GM21576 (cell line): Measurements from ENCODE around the gene DPAGT1.

ENCODE experiments used
- ATAC-seq: cut with Tn5 transposase; IDR thresholded peaks from one replicate; pipeline ENCODE4 v1.9.1; 2021; ENCODE audit warnings: mild to moderate bottlenecking, moderate library complexity; ENCODE audit not compliant: unreplicated experiment

Gene DPAGT1

DNA sequence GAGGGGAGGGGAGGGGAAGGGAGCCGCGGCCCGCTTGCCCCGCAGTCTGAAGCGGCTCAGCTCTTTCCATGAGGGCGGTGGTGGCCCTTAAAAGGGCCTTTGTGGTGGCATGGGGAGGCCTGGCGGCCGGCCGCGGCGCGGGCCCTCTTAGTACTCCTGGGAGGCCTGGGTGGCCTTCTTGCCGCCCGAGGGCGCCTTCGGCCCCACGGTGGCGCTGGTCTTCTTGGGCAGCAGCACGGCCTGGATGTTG, 6.9 kb downstream of the DPAGT1 start:
- peak; percentile 34 for ATAC-seq

- no peak for ATAC-seq
These were observed 7.5 kb downstream of the DPAGT1 start for GRCh38 chr11:119093942-119094815.

GRCh38 chr11:119092880-119093842, 8.5 kb downstream of the DPAGT1 start:
- no peak for ATAC-seq

- ATAC-seq: no peak
These were observed 9.4 kb downstream of the DPAGT1 start for GRCh38 chr11:119091966-119092879.

DNA sequence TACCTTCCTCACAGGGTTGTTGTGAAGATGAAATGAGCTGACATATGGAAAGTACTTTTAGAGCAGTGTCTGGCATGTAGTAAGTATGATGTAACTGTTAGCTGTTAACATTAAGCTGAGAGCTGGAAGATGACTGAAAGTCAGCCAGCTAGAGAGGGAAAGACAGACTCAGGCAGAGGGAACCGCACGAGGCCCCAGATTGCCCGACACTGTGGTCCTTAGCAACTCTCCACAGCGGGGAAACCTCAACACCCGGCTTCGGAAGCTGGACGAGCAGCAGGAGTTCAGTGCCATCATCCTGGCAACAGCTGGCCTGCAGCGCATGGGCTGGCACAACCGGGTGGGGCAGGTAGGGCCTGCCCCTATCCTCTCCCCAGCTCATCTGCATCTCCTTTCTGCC, 10.5 kb downstream of the DPAGT1 start:
- no peak for ATAC-seq

- ATAC-seq: no peak
These were observed 12.3 kb downstream of the DPAGT1 start for GRCh38 chr11:119089319-119089718.

DNA sequence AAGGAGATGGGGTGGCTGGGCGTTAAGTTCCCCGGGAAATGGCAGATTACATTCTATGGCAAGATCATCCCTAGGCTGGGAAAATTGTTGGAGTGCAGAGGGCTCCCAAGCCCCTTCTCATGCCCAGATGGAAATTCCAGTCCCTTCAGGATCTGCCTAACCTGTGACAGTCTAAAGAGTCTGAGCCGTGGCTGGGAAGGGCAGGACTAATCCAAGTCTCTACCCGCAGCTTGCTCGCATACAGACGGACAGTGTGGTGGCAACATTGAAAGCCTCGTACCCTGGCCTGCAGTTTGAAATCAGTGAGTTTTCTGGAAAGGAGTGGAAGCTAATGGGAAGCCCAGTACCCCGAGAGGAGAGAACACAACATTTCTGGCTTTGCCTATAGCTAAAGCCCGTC, 13.2 kb downstream of the DPAGT1 start:
- ATAC-seq: no peak

GRCh38 chr11:119087747-119088241, 13.9 kb downstream of the DPAGT1 start:
- ATAC-seq: no peak

DNA sequence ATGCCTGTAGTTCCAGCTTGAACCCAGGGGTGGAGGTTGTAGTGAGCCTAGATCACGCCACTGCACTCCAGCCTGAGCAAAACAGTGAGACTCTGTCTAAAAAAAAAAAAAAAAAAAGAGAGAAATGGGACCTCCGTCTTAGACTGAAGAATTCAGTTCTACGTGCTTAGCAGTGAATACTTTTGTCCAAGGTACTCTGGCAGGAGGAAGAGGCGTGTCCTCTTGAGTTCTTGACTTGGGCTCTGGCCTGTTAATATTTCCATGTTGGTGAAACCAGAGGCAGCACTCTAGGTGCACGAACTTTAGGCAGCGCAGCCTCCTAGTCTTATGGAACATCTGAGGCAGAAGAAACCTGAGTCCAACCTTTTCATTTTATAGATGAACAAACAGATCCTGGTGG, 14.5 kb downstream of the DPAGT1 start:
- ATAC-seq: no peak

DNA sequence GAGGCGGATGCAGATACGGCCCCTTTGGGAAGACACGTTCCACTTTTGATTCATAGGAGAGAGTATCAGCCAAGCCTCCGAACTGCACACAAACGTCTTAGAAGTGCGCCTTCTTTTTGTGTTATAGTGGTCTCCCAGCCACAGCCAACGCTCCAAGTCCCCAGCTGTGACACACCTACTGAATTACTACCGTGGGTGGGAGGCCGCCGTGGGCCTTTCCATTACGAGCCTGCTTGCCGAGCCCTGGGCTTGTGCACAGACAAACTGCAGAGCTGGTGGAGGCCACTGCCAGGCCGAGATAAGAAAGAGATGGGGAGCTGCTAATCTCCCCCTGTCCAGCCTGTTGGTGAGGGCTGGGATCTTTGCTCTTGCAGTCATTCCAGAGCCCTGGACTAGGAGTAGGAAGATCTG, 16.2 kb downstream of the DPAGT1 start:
- peak; percentile 16 for ATAC-seq

DNA sequence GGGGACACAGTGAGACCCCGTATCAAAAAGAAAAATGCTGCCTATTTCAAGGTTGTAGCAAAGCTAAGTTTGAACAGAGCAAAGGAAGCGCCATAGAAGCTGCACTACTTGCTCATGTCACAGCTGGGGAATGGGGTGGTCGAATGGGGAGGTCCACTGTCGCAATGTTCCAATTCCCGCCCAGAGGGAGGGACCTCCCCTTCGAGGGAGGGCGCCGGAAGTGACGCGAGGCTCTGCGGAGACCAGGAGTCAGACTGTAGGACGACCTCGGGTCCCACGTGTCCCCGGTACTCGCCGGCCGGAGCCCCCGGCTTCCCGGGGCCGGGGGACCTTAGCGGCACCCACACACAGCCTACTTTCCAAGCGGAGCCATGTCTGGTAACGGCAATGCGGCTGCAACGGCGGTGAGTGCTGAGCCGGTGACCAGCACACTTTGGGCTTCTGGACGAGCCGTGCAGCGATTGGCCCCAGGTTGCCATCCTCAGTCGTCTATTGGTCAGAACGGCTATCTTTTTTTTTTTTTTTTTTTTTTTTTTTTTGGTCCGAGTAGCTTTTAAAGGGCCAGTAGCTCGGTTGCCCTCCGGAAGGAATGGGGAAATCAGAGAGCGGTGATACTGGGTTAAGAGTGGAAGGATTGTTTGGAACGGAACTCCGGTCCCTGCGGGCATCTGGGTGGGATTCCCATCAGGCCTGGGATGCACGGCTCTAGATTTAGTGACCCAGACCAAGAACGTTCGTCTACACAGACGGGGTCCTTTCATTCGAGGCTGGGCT, 16.8 kb downstream of the DPAGT1 start, which contains the start of gene HMBS:
Gene HMBS (plus strand): TSS at position 219 of the 774 bp plus-strand sequence. CDS start 153 bp downstream, at position 372.
- peak; percentile 89 for ATAC-seq

DNA sequence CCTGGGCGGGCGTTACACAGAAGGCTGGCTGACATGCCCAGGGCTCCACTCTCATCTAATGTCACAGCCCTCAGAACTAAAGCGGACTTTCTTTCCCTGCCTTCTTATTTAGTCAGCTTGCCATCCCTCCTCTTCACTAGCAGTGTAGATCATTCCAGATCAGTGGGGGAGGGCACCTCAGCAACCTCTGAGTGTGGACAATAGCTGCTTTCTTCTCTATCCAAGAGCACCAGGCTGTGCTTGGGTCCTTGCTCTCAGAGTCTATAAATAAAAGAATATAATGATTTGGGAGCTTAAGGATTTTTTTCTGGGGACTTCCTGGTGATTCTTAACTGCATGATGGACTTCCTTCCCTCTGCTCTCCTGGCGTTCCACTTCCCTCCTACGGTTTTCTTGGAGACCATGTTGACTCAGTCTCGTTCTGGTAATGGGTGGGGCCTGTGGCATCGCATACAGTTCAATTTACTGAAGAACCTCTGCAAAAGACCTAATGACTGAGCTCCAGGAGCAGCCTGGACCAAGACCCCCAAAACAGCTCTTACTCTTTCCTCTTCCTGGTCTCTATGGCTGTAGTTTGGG, 19.9 kb downstream of the DPAGT1 start:
- ATAC-seq: no peak

GRCh38 chr11:119078675-119079420, 22.8 kb downstream of the DPAGT1 start:
- no peak for ATAC-seq

DNA sequence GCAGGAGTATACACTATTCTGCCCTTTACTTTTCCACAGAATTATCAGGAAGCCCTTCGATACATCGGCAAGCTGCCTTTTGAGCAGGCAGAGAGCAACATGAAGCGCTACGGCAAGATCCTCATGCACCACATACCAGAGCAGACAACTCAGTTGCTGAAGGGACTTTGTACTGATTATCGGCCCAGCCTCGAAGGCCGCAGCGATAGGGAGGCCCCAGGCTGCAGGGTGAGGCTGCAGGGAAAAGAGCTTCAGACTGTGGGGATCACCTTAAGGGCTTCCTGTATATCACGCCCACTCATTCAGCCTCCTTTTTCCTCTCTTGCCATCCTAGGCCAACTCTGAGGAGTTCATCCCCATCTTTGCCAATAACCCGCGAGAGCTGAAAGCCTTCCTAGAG, 23.8 kb downstream of the DPAGT1 start:
- no peak for ATAC-seq

- peak; percentile 96 for ATAC-seq
These were observed 34.1 kb downstream of the DPAGT1 start, which contains the start of gene VPS11 for GRCh38 chr11:119067371-119068222. VPS11 (plus strand) TSS chr11:119067818; CDS start chr11:119067824, 6 bp downstream.

- ATAC-seq: no peak
These were observed 36.3 kb downstream of the DPAGT1 start for GRCh38 chr11:119065369-119065768.

DNA sequence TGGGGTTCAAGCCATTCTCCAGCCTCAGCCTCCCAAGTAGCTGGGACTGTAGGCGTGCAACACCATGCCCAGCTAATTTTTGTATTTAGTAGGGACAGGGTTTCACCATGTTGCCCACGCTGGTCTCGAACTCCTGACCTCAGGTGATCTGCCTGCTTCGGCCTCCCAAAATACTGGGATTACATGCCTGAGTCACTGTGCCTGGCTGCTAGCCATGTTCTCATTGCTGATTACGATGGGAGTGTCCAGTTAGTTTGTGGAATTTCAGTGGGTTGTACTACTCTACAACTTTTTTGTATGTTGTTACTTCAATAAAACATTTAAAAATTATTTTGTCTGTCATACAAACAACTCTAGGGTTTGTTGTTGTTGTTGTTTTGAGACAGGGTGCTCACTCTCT, 38.9 kb downstream of the DPAGT1 start:
- ATAC-seq: no peak

DNA sequence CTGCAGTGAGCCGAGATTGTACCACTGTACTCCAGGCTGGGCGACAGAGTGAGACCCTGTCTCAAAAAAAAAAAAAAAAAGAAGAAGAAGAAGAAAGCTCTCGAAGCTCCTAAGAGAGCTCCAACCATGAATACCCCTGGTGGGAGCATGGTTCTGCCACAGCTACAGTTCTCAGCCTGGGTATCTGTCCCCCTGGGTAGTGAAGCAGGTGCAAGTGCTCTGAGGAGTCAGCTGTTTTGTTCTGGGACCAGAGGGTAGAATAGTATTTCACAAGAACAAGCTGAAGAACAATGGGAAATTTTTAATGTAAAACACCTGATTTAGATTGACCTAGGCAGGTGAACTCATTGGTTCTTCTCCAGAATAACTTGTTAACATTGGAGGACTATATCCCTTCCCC, 40.4 kb downstream of the DPAGT1 start:
- ATAC-seq: no peak
